ENCODE data around the gene BRINP2.

DNA sequence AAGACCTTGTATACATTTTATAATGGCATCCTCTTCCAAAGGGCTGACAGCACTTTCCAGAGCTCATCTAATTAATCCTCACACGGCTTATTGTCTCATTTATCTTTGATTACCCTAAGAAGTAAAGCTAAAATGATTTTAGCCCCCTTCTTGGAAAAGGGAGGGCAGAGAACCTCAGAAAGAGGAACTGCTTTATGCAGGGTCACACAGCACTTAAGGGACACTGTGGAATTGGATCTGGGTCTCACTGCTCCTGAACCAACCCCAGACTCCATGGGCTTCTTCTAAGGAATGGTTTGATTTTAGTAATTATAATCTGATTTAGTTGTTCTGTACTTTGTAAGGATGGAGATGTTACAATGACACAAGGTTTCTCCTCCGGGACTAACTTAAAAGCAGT is 3.2 kb downstream of the BRINP2 start:
- TF ChIP-seq EZH2 (IDR thresholded peaks at IDR 0.05; ENCODE audit: borderline replicate concordance, low read length) = no peak
- TF ChIP-seq, protein P1, sequence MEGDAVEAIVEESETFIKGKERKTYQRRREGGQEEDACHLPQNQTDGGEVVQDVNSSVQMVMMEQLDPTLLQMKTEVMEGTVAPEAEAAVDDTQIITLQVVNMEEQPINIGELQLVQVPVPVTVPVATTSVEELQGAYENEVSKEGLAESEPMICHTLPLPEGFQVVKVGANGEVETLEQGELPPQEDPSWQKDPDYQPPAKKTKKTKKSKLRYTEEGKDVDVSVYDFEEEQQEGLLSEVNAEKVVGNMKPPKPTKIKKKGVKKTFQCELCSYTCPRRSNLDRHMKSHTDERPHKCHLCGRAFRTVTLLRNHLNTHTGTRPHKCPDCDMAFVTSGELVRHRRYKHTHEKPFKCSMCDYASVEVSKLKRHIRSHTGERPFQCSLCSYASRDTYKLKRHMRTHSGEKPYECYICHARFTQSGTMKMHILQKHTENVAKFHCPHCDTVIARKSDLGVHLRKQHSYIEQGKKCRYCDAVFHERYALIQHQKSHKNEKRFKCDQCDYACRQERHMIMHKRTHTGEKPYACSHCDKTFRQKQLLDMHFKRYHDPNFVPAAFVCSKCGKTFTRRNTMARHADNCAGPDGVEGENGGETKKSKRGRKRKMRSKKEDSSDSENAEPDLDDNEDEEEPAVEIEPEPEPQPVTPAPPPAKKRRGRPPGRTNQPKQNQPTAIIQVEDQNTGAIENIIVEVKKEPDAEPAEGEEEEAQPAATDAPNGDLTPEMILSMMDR (conservative IDR thresholded peaks at IDR 0.05 in 1 of 2, IDR thresholded peaks at IDR 0.05 in 1 of 2; ENCODE audit: extremely low read depth in 1 of 2, insufficient read depth in 1 of 2, low read depth in 1 of 2, low read length in 2 of 2) = no peak

Measured in mammary epithelial cell (primary cell).